ENCODE measurements around the gene APOM.

DNA sequence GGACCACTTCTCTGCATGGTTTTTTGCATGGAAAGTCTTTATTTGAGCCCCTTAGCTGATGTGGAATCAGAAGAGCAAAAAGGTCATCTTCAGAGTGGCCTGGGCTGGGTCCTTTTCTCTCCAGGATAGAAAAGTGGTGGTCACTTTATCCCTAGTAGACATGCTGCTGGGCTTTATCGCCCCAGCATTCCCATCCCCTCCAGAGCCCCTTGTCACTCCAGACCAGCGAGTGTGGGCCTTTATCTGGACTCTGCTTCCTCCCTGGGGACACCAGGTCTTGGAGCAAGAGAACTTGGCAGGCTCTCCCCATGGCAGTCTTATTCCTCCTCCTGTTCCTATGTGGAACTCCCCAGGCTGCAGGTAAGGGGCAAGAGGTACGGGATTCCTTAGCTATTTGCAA is 50.9 kb downstream of the APOM start, which contains the start of gene LY6G6F:
- TF ChIP-seq, protein P1, sequence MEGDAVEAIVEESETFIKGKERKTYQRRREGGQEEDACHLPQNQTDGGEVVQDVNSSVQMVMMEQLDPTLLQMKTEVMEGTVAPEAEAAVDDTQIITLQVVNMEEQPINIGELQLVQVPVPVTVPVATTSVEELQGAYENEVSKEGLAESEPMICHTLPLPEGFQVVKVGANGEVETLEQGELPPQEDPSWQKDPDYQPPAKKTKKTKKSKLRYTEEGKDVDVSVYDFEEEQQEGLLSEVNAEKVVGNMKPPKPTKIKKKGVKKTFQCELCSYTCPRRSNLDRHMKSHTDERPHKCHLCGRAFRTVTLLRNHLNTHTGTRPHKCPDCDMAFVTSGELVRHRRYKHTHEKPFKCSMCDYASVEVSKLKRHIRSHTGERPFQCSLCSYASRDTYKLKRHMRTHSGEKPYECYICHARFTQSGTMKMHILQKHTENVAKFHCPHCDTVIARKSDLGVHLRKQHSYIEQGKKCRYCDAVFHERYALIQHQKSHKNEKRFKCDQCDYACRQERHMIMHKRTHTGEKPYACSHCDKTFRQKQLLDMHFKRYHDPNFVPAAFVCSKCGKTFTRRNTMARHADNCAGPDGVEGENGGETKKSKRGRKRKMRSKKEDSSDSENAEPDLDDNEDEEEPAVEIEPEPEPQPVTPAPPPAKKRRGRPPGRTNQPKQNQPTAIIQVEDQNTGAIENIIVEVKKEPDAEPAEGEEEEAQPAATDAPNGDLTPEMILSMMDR (conservative IDR thresholded peaks at IDR 0.05; ENCODE audit: low read length): no peak
- TF ChIP-seq EZH2phosphoT487 (IDR thresholded peaks at IDR 0.05; ENCODE audit: borderline replicate concordance, low read depth, low read length): no peak
